Measurements from ENCODE around the gene CA6.

- TF ChIP-seq CTCF (IDR thresholded peaks at IDR 0.05) (no peak), EP300 (IDR thresholded peaks at IDR 0.05) (no peak), POLR2AphosphoS5 (IDR thresholded peaks at IDR 0.05) (no peak), POLR2A (IDR thresholded peaks at IDR 0.05; ENCODE audit: low read depth) (no peak)
Measured at GRCh38 chr1:8992936-8993687, 47.4 kb downstream of the CA6 start.
